Mesendoderm (in vitro differentiated cells): ENCODE results near the gene FOSB.

Experiments
- DNase-seq: peaks from one replicate; pipeline ENCODE4 v3.0.0; 2013
- H2AK5ac ChIP-seq: 2 replicates; pipeline ENCODE4 v1.6.1; 2013; ENCODE audit warnings: low read length, inconsistent platforms
- H2BK120ac ChIP-seq: 2 replicates; pipeline ENCODE4 v1.6.1; 2013; ENCODE audit warnings: low read depth, mild to moderate bottlenecking, low read length, moderate library complexity, mixed read lengths
- H2BK15ac ChIP-seq: replicated peaks from 2 replicates; pipeline ENCODE4 v1.6.1; 2013; ENCODE audit warnings: low read depth, mild to moderate bottlenecking, moderate library complexity
- H2BK5ac ChIP-seq: 2 replicates; pipeline ENCODE4 v1.6.1; 2013; ENCODE audit warnings: low read length, inconsistent platforms
- H3K18ac ChIP-seq: 2 replicates; pipeline ENCODE4 v1.6.1; 2013; ENCODE audit warnings: mild to moderate bottlenecking, low read length, mixed read lengths
- H3K23ac ChIP-seq: one replicate; pipeline ENCODE4 v1.6.1; 2013; ENCODE audit warnings: low read length
- H3K27ac ChIP-seq: 2 replicates; pipeline ENCODE4 v1.5.1; 2013; ENCODE audit warnings: low read depth, mild to moderate bottlenecking, inconsistent platforms, low read length, moderate library complexity
- H3K27me3 ChIP-seq: 2 replicates; pipeline ENCODE4 v1.6.1; 2013; ENCODE audit warnings: low read length, control low read depth, mild to moderate bottlenecking, inconsistent platforms; ENCODE audit not compliant: insufficient read depth, poor library complexity
- H3K36me3 ChIP-seq: 2 replicates; pipeline ENCODE4 v1.6.1; 2013; ENCODE audit warnings: low read length, inconsistent platforms; ENCODE audit not compliant: control insufficient read depth, insufficient read depth
- H3K4ac ChIP-seq: one replicate; pipeline ENCODE4 v1.6.1; 2013; ENCODE audit warnings: low read depth, mild to moderate bottlenecking, low read length, moderate library complexity
- H3K4me1 ChIP-seq: 2 replicates; pipeline ENCODE4 v1.6.1; 2013; ENCODE audit warnings: low read depth, low read length, inconsistent platforms; ENCODE audit not compliant: control insufficient read depth
- H3K4me2 ChIP-seq: 2 replicates; pipeline ENCODE4 v1.6.1; 2013; ENCODE audit warnings: low read length
- H3K4me3 ChIP-seq: 2 replicates; pipeline ENCODE4 v1.5.1; 2013; ENCODE audit warnings: mild to moderate bottlenecking, low read length
- H3K56ac ChIP-seq: one replicate; pipeline ENCODE4 v1.6.1; 2013; ENCODE audit warnings: low read length
- H3K79me1 ChIP-seq: 2 replicates; pipeline ENCODE4 v1.6.1; 2013; ENCODE audit warnings: low read length, inconsistent platforms
- H3K79me2 ChIP-seq: 2 replicates; pipeline ENCODE4 v1.6.1; 2013; ENCODE audit warnings: mild to moderate bottlenecking, low read length; ENCODE audit not compliant: control insufficient read depth, insufficient read depth
- H3K9ac ChIP-seq: 2 replicates; pipeline ENCODE4 v1.6.1; 2013; ENCODE audit warnings: low read length, inconsistent platforms
- H4K5ac ChIP-seq: one replicate; pipeline ENCODE4 v1.6.1; 2013; ENCODE audit warnings: low read length
- H4K8ac ChIP-seq: one replicate; pipeline ENCODE4 v1.6.1; 2013; ENCODE audit warnings: low read depth, mild to moderate bottlenecking, control low read depth, low read length, moderate library complexity
- WGBS: extraction: QIAGEN DNeasy Blood & Tissue Kit; methylation state at CpG from one replicate; pipeline ENCODE4 v1.1.7; 2013; ENCODE audit warnings: low lambda C conversion rate, missing lambda C conversion rate; ENCODE audit not compliant: insufficient coverage; ENCODE audit errors: extremely low coverage; 5-methylcytosine and 5-hydroxymethylcytosine counted together

FOSB gene

GRCh38 chr19:45514376-45515051, 46.7 kb downstream of the FOSB start:
- peaks cover 23% of the 10 kb centered on the region for H3K79me1 ChIP-seq
- no peak overlapping the region for H3K56ac ChIP-seq
- H3K27ac ChIP-seq = no peak overlapping the region
- H3K4me3 ChIP-seq = no peak overlapping the region
- H4K8ac ChIP-seq = no peak overlapping the region
- H3K4ac ChIP-seq = no peak overlapping the region
- H3K4me2 ChIP-seq = no peak overlapping the region
- peaks cover 62% of the 10 kb centered on the region for H3K79me2 ChIP-seq
- H2BK15ac ChIP-seq = no peak overlapping the region
- no CpG with 5 or more reads among the region's 13 CpGs for WGBS
- no peak overlapping the region for H2BK120ac ChIP-seq
- no peak overlapping the region for H4K5ac ChIP-seq
- H2AK5ac ChIP-seq = no peak overlapping the region
- H2BK5ac ChIP-seq = no peak overlapping the region
- H3K18ac ChIP-seq = no peak overlapping the region
- H3K36me3 ChIP-seq = peaks cover 7% of the 10 kb centered on the region
- peaks cover 2% of the 10 kb centered on the region for H3K4me1 ChIP-seq
- H3K9ac ChIP-seq = no peak overlapping the region
- no peaks in the 10 kb centered on the region for H3K27me3 ChIP-seq
- DNase-seq = no peak
- H3K23ac ChIP-seq = no peak overlapping the region

DNA sequence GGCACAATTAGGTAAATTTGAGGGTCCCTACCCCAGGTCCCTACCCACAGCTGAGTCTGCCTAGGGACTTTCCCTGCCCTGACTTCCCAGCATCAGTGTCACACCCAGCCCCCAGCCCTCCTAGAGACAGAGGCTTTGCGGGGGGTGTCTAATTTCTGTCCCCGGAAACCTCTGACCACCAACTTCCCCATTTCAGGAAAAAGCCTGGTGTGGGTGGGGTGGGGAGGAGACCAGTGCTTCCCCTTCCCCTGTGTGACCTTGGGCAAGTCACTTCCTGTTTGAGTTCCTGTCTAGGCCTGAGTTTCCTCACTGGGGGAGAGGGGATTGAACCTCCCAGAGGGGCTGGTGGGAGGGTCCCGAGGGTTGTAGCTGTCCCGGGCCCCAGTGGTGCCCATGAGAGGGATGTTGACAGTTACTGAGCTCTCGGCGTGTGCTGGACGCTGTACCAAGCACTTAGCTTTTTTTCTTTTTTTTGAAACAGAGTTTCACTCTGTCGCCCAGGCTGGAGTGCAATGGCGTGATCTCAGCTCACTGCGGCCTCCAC, 47.4 kb downstream of the FOSB start:
- Histone ChIP-seq H4K5ac (no peak overlapping the region), H2AK5ac (no peak overlapping the region), H3K4me2 (no peak overlapping the region), H2BK120ac (no peak overlapping the region), H3K23ac (no peak overlapping the region), H3K9ac (no peak overlapping the region), H3K27me3 (no peaks in the 10 kb centered on the region), H3K36me3 (peaks cover 8% of the 10 kb centered on the region), H3K18ac (no peak overlapping the region), H3K4ac (no peak overlapping the region), H2BK15ac (no peak overlapping the region), H3K4me1 (no peaks in the 10 kb centered on the region), H3K27ac (no peak overlapping the region), H3K79me2 (peaks cover 55% of the 10 kb centered on the region), H3K79me1 (peaks cover 23% of the 10 kb centered on the region), H4K8ac (no peak overlapping the region), H3K4me3 (no peak overlapping the region), H3K56ac (no peak overlapping the region), H2BK5ac (no peak overlapping the region)
- WGBS = no CpG with 5 or more reads among the region's 10 CpGs
- no peak for DNase-seq

DNA sequence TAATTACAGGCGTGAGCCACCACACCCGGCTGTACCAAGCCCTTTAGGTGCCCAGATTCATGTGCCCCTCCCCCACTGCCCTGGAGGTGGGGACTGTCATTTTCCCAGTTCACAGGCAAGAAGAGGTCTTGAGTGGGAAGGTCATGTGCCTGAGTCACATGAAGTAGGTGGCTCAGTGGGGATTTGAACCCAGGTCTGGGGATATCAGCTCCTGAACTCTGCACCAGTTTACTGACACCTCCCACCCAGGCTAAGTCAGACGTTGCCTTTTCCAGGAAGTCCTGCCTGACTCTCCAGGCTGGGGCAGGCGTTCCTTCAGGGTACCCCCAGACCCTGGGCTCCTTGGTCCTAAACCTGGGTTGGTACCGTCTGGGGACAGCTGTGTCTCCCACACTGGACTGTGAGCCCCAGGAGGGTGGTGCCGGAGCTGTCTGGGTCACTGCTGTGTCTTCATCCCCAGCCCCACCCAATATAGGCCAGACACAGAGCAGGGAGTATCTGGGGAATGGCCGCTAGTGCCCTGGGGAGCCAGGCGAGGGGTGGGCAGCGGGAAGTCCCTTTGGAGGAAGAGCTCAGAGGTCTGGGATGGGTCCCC, 48.1 kb downstream of the FOSB start:
- Histone ChIP-seq H3K18ac (no peak overlapping the region), H2AK5ac (no peak overlapping the region), H2BK15ac (no peak overlapping the region), H4K8ac (no peak overlapping the region), H2BK5ac (no peak overlapping the region), H3K9ac (no peak overlapping the region), H3K27me3 (no peaks in the 10 kb centered on the region), H3K4me2 (no peak overlapping the region), H3K4ac (no peak overlapping the region), H3K4me1 (no peaks in the 10 kb centered on the region), H3K56ac (no peak overlapping the region), H3K4me3 (no peak overlapping the region), H3K79me2 (peaks cover 48% of the 10 kb centered on the region), H3K79me1 (peaks cover 24% of the 10 kb centered on the region), H2BK120ac (no peak overlapping the region), H4K5ac (no peak overlapping the region), H3K23ac (no peak overlapping the region), H3K36me3 (peaks cover 10% of the 10 kb centered on the region), H3K27ac (no peak overlapping the region)
- no peak for DNase-seq
- WGBS = no CpG with 5 or more reads among the region's 9 CpGs

GRCh38 chr19:45517238-45517637, 49.4 kb downstream of the FOSB start:
- Histone ChIP-seq H3K56ac (no peak overlapping the region), H4K8ac (no peak overlapping the region), H2BK5ac (no peak overlapping the region), H2BK15ac (no peak overlapping the region), H3K23ac (no peak overlapping the region), H3K27ac (no peak overlapping the region), H3K18ac (no peak overlapping the region), H3K4ac (no peak overlapping the region), H3K36me3 (peaks cover 10% of the 10 kb centered on the region), H2BK120ac (no peak overlapping the region), H4K5ac (no peak overlapping the region), H2AK5ac (no peak overlapping the region), H3K4me1 (no peaks in the 10 kb centered on the region), H3K79me1 (peaks cover 20% of the 10 kb centered on the region), H3K4me3 (no peak overlapping the region), H3K27me3 (no peaks in the 10 kb centered on the region), H3K79me2 (peaks cover 35% of the 10 kb centered on the region), H3K4me2 (no peak overlapping the region), H3K9ac (no peak overlapping the region)
- WGBS = no CpG with 5 or more reads among the region's 7 CpGs
- no peak for DNase-seq

GRCh38 chr19:45517641-45518468, 50.1 kb downstream of the FOSB start:
- no peak overlapping the region for H3K4me3 ChIP-seq
- H2AK5ac ChIP-seq = no peak overlapping the region
- H4K8ac ChIP-seq = no peak overlapping the region
- no peak overlapping the region for H2BK120ac ChIP-seq
- H2BK5ac ChIP-seq = no peak overlapping the region
- no peaks in the 10 kb centered on the region for H3K4me1 ChIP-seq
- H3K56ac ChIP-seq = no peak overlapping the region
- no peak overlapping the region for H3K9ac ChIP-seq
- H3K36me3 ChIP-seq = peaks cover 12% of the 10 kb centered on the region
- peaks cover 20% of the 10 kb centered on the region for H3K79me1 ChIP-seq
- no peak overlapping the region for H3K23ac ChIP-seq
- DNase-seq = no peak
- WGBS = no CpG with 5 or more reads among the region's 50 CpGs
- no peak overlapping the region for H3K18ac ChIP-seq
- H4K5ac ChIP-seq = no peak overlapping the region
- H3K4me2 ChIP-seq = no peak overlapping the region
- no peaks in the 10 kb centered on the region for H3K27me3 ChIP-seq
- no peak overlapping the region for H3K4ac ChIP-seq
- no peak overlapping the region for H2BK15ac ChIP-seq
- no peak overlapping the region for H3K27ac ChIP-seq
- H3K79me2 ChIP-seq = peaks cover 31% of the 10 kb centered on the region
